Choroid plexus epithelial cell (primary cell): ENCODE data around the gene ATP11C.
A peak's percentile ranks its signal among the peaks of the same experiment; 100 is the strongest.

ENCODE experiments used
- DNase-seq: peaks from one replicate; pipeline ENCODE4 v3.0.0-alpha.2; 2010; ENCODE audit warnings: low read depth
- H3K4me3 ChIP-seq: 2 replicates; pipeline ENCODE4 v1.5.1; 2011; ENCODE audit warnings: low read depth, mild to moderate bottlenecking, control low read depth, low read length, moderate library complexity
- TF ChIP-seq, protein P1 (sequence below): conservative IDR thresholded peaks from 2 replicates; pipeline ENCODE4 v1.5.1; 2011; ENCODE audit warnings: low read depth, mild to moderate bottlenecking, control low read depth, inconsistent platforms, low read length, moderate library complexity

Gene ATP11C

DNA sequence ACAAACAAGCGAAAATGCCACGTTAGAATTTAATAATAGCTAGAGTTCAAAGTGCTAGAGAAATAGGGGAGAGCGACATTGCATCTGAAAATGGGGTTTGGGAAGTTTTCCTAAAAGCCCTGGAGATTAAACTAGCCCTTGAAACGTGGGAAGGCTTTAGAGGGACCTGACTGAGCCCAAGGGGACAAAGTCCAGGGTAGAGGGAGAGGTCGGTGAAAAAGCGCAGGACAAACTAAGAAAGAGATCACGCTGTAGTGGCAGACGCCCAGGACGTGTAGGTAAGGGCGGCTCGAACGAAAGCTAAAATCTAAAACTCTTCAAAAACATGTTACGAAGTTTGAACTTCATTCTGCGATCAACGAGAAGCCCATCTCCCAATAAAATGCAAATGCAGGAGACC is 1.1 kb upstream of the ATP11C start:
- TF ChIP-seq, protein P1, sequence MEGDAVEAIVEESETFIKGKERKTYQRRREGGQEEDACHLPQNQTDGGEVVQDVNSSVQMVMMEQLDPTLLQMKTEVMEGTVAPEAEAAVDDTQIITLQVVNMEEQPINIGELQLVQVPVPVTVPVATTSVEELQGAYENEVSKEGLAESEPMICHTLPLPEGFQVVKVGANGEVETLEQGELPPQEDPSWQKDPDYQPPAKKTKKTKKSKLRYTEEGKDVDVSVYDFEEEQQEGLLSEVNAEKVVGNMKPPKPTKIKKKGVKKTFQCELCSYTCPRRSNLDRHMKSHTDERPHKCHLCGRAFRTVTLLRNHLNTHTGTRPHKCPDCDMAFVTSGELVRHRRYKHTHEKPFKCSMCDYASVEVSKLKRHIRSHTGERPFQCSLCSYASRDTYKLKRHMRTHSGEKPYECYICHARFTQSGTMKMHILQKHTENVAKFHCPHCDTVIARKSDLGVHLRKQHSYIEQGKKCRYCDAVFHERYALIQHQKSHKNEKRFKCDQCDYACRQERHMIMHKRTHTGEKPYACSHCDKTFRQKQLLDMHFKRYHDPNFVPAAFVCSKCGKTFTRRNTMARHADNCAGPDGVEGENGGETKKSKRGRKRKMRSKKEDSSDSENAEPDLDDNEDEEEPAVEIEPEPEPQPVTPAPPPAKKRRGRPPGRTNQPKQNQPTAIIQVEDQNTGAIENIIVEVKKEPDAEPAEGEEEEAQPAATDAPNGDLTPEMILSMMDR: no peak
- no peak for DNase-seq
- H3K4me3 ChIP-seq: peak overlapping the region; percentile 69

DNA sequence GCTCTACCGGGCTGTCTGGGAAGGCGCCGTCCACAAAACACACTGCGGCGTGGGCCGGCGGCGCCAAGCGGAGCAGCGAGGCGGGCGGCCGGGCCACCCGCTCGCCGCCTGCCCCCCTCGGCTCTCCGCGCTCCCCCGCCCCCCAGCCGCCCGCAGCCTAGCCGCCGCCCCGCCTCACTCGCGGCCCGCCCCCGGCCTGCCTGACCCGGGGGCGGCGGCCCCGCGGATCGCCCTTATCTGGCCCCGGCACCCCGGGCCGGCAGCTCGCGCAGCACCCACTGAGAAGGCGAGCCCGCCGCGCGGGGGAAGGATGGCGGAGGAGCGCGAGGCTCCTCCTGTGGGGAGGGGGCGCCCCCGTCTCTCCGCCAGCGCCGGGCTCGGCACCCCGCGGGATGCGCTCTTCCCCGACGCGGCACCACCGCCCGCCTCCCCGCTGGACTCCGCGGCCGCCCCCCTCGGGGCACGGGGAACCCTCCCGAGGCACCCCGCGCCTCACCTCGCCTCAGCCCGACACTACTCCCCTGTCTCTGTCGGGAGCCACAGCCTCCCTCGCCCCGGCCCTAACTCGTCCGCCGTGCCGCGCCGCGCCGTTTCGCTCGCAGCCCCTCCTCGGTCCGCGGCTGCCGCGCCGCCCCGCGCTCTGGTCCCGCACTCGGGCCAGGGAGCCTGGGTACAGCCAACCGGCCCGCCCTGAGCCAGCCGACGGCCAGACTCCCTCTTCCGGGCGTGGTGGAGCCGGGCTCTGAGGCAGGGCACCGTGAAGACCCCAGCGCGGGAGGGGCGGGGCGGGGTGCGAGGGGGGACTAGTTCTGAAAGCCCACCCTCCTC is 566 bp downstream of the ATP11C start:
- TF ChIP-seq, protein P1: no peak
- peak; percentile 34 for DNase-seq
- H3K4me3 ChIP-seq: peak overlapping the region; percentile 69

DNA sequence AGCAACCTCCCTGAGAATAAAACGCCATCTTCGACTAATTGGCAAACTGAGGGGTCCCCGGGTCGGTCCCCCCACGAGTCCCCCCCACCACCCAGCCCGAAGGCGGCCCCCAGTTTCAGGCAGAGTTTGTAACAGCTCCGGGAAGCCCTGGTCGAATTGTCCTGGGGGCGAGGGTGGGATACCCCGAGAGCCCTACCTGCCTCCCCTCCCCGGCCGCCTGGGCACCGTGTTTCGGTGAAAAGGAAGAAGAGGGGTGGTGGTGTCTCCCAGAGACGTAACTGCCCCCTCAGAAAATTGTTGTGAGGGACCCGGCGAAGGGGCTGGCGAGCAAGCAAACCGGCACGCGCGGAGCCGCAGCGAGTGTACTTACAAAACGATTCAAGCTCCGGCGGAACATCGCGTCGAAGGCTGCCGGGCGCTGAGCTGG is 1.2 kb downstream of the ATP11C start:
- H3K4me3 ChIP-seq: peak overlapping the region; percentile 69
- peak; percentile 50 for DNase-seq
- TF ChIP-seq, protein P1: no peak

DNA sequence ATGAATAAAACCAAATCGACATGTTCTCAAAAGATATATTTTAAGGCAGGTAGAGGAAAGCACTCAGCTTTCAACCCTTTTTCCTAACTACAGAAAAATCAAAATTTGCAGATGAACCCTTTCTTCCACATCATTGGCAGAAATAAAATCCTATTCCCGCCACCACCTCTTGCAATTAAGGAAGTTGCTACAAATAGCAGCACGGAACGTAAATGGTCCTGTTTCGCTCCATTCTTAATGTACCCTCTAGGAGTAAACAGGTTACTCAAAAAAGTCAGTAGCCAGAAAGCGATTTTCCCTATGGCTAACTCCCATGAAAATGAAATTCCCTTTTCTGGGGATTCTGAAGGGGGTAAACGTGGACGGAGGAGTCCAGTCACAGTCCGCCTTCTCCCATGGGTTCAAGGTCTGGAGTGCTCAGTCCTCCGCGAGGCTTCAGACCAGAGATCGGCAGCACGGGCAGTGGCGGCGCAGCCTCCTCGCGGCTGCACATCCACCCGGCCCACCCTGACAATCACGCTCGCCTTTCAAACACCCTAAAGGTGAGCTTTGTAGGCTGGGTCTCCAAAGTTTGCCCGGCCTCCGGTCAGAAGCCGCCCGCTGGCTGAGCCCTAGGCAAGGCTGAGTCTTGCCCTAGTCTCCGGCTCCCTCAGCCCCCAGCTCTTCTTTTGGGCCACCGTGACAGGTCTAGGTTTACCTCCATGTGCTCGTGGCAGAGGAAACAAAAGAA is 1.8 kb downstream of the ATP11C start:
- peak; percentile 12 for DNase-seq
- TF ChIP-seq, protein P1: no peak
- peak overlapping the region; percentile 69 for H3K4me3 ChIP-seq

DNA sequence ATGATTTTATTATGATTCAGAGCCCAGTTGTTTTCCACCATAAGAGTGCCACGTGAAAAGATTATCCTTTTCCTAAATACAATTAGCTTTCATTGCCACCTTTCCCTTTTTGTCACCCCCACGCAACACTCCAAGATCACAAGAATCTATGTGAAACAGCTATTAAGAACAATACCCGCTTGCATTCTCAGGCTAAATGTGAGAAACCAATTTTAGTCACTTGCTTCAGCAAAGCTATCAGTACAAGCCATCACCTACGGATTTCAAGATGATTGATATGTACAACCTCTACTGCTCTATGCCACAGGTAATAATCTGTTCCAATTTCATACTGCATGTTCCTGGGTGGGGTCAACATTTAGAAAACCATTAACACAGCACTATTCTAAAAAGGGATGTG is 2.5 kb downstream of the ATP11C start:
- TF ChIP-seq, protein P1: no peak
- no peak overlapping the region for H3K4me3 ChIP-seq
- no peak for DNase-seq

DNA sequence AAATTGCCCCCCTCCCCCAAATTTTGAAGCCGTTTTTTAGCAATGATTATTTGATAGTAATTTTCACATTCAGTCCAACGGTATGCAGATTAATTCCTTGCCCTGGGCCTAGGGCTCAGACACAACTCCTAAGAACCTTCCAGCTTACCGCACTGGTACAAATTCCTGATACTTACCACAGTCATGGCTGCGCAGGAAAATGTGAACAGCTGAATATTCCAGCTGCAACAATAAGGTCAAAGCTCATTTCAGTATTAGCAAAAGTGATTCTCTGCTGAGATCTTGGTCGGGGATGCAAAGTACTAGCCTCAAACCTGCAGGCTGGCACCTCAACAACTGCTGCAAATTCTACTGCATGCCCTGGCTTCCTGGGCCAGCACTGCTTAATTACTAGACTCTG is 3.0 kb downstream of the ATP11C start:
- H3K4me3 ChIP-seq: no peak overlapping the region
- TF ChIP-seq, protein P1: no peak
- DNase-seq: no peak
